IMR-90 (cell line): ENCODE measurements around the gene ERGIC1. TPM values are rescaled to one million over a fixed set of nuclear protein-coding genes. Genes with fewer than 3 reads are reported as not detected.
A peak's percentile ranks its signal among the peaks of the same experiment; 100 is the strongest.

Experiments used
- ATAC-seq: fragments of 200-7000 bp; cut with Tn5 transposase; 2 replicates; pipeline ENCODE4 v1.9.1; 2020; ENCODE audit warnings: low read depth, mild to moderate bottlenecking, moderate library complexity
- BruUV-seq: library from RNA; stranded (reverse); fragments of 400-500 nt; replicated peaks from 2 replicates; lab custom pipeline; 2021; lab: Mats Ljungman, UMichigan
- CTCF ChIA-PET: fragments of 300-600 bp; formaldehyde crosslinking; extraction: SDS; loops from one replicate; lab custom pipeline; 2021; ENCODE audit warnings: antibody characterized with exemption; lab: Yijun Ruan, JAX
- POLR2A ChIA-PET: fragments of 300-600 bp; sonication (Branson Sonifier 250); formaldehyde crosslinking; loops from one replicate; lab custom pipeline; 2022; ENCODE audit warnings: antibody characterized with exemption; ENCODE audit not compliant: unreplicated experiment; lab: Charles Lee
- DNase-seq: peaks from one replicate; pipeline ENCODE4 v3.0.0; 2013
- H2AFZ ChIP-seq: replicated peaks from 2 replicates; pipeline ENCODE3; 2013; ENCODE audit warnings: low read length, mild to moderate bottlenecking; ENCODE audit not compliant: poor library complexity
- H2AK5ac ChIP-seq: 2 replicates; pipeline ENCODE4 v1.6.1; 2013; ENCODE audit warnings: low read depth, low read length, inconsistent platforms
- H2AK9ac ChIP-seq: replicated peaks from 2 replicates; pipeline ENCODE3; 2013; ENCODE audit warnings: mild to moderate bottlenecking, low read depth, low read length, moderate library complexity; ENCODE audit not compliant: poor library complexity
- H2BK120ac ChIP-seq: 2 replicates; pipeline ENCODE4 v1.6.1; 2013; ENCODE audit warnings: low read depth, low read length, inconsistent platforms
- H2BK15ac ChIP-seq: 3 replicates; pipeline ENCODE4 v1.6.1; 2013; ENCODE audit warnings: low read depth, low read length, inconsistent platforms
- H2BK20ac ChIP-seq: 2 replicates; pipeline ENCODE4 v1.6.1; 2013; ENCODE audit warnings: low read depth, mild to moderate bottlenecking, inconsistent platforms, low read length, moderate library complexity
- H2BK5ac ChIP-seq: 2 replicates; pipeline ENCODE4 v1.6.1; 2013; ENCODE audit warnings: mild to moderate bottlenecking, low read depth, low read length, inconsistent platforms; ENCODE audit not compliant: poor library complexity, severe bottlenecking
- H3K14ac ChIP-seq: replicated peaks from 2 replicates; pipeline ENCODE4 v1.6.1; 2013; ENCODE audit warnings: low read depth, low read length, inconsistent platforms
- H3K18ac ChIP-seq: 2 replicates; pipeline ENCODE4 v1.6.1; 2013; ENCODE audit warnings: low read depth, low read length, control low read depth
- H3K23ac ChIP-seq: 2 replicates; pipeline ENCODE4 v1.6.1; 2013; ENCODE audit warnings: low read depth, low read length, inconsistent platforms
- H3K27ac ChIP-seq: 2 replicates; pipeline ENCODE4 v1.5.1; 2013; ENCODE audit warnings: mild to moderate bottlenecking, control low read depth, low read length; ENCODE audit not compliant: insufficient read depth
- H3K27me3 ChIP-seq: 2 replicates; pipeline ENCODE4 v1.6.1; 2013; ENCODE audit warnings: low read length; ENCODE audit not compliant: control insufficient read depth, insufficient read depth
- H3K36me3 ChIP-seq: 2 replicates; pipeline ENCODE4 v1.6.1; 2013; ENCODE audit warnings: low read length, mixed read lengths; ENCODE audit not compliant: control insufficient read depth, insufficient read depth
- H3K4ac ChIP-seq: 2 replicates; pipeline ENCODE4 v1.6.1; 2013; ENCODE audit warnings: low read depth, low read length, inconsistent platforms
- H3K4me1 ChIP-seq: 2 replicates; pipeline ENCODE4 v1.6.1; 2013; ENCODE audit warnings: low read length, mixed read lengths; ENCODE audit not compliant: control insufficient read depth, insufficient read depth
- H3K4me2 ChIP-seq: 2 replicates; pipeline ENCODE4 v1.6.1; 2013; ENCODE audit warnings: low read depth, mild to moderate bottlenecking, control low read depth, low read length, moderate library complexity
- H3K4me3 ChIP-seq: 2 replicates; pipeline ENCODE4 v1.5.1; 2013; ENCODE audit warnings: low read depth, mild to moderate bottlenecking, control low read depth, low read length, moderate library complexity; ENCODE audit not compliant: insufficient read depth
- H3K56ac ChIP-seq: 2 replicates; pipeline ENCODE4 v1.6.1; 2013; ENCODE audit warnings: low read length, inconsistent platforms; ENCODE audit not compliant: insufficient read depth; ENCODE audit errors: extremely low read depth
- H3K79me1 ChIP-seq, 2 experiments: 2 replicates each; pipeline ENCODE4 v1.6.1; 2013; ENCODE audit warnings: low read length in 2 of 2, inconsistent platforms in 1 of 2, low read depth in 1 of 2
- H3K9ac ChIP-seq: 2 replicates; pipeline ENCODE4 v1.6.1; 2013; ENCODE audit warnings: low read depth, low read length, control low read depth
- H3K9me1 ChIP-seq: 2 replicates; pipeline ENCODE4 v1.6.1; 2013; ENCODE audit warnings: low read length, inconsistent platforms; ENCODE audit not compliant: insufficient read depth
- H3K9me3 ChIP-seq: 2 replicates; pipeline ENCODE4 v1.6.1; 2013; ENCODE audit warnings: low read length; ENCODE audit not compliant: control insufficient read depth, insufficient read depth
- H4K20me1 ChIP-seq: 2 replicates; pipeline ENCODE4 v1.6.1; 2013; ENCODE audit warnings: low read length, inconsistent platforms; ENCODE audit not compliant: insufficient read depth
- H4K5ac ChIP-seq: 2 replicates; pipeline ENCODE4 v1.6.1; 2013; ENCODE audit warnings: mild to moderate bottlenecking, low read depth, low read length, control low read depth
- H4K8ac ChIP-seq, 2 experiments: 2 replicates each; pipeline ENCODE4 v1.6.1; 2013; ENCODE audit warnings: low read depth in 2 of 2, low read length in 2 of 2, control low read depth in 1 of 2, inconsistent platforms in 1 of 2
- H4K91ac ChIP-seq: 2 replicates; pipeline ENCODE4 v1.6.1; 2013; ENCODE audit warnings: low read depth, low read length, inconsistent platforms; ENCODE audit not compliant: insufficient read depth
- SMC3 ChIP-seq: fragments of 150-350 bp; IDR thresholded peaks from 2 replicates; pipeline ENCODE4 v1.6.1; 2016; ENCODE audit warnings: low read depth, mild to moderate bottlenecking, antibody characterized with exemption, low read length, moderate library complexity
- USF2 ChIP-seq: fragments of 150-350 bp; IDR thresholded peaks from 2 replicates; pipeline ENCODE4 v1.6.1; 2017; ENCODE audit warnings: mild to moderate bottlenecking, antibody characterized with exemption, low read length, low read depth
- WGBS, 2 experiments: methylation state at CpG; one replicate each; pipeline versions ENCODE4 v1.1.5 to v1.1.7; 2013; ENCODE audit warnings: missing lambda C conversion rate in 2 of 2; ENCODE audit not compliant: insufficient read length in 1 of 2; ENCODE audit errors: extremely low coverage in 2 of 2; 5-methylcytosine and 5-hydroxymethylcytosine counted together
- dilution Hi-C: fragments of 300-500 bp; cut with HindIII; formaldehyde crosslinking; loops from one replicate; pipeline ENCODE4 v1.14.3; 2018; ENCODE audit warnings: low sequenced_read_pairs; ENCODE audit not compliant: unreplicated experiment
- in situ Hi-C: fragments of 300-500 bp; cut with MboI; formaldehyde crosslinking; loops from 3 replicates; pipeline ENCODE4 v1.14.3; 2019; ENCODE audit warnings: low sequenced_read_pairs, inconsistent platforms, mixed read lengths
- intact Hi-C: fragments of 100-400 bp; cut with micrococcal nuclease; formaldehyde crosslinking; loops from 2 replicates; pipeline ENCODE4 v1.10.0; 2022
- polyA plus RNA-seq, 3 experiments: library from polyadenylated mRNA; depleted of rRNA; stranded (reverse); fragments of >200 nt; gene quantifications; 2 replicates each; pipeline ENCODE4 v1.2.3, GENCODE V29; 2012; ENCODE audit warnings: low replicate concordance in 1 of 3
- total RNA-seq: library from RNA; depleted of rRNA; stranded (reverse); fragments of >200 nt; gene quantifications from 2 replicates; pipeline ENCODE4 v1.2.3, GENCODE V29; 2012

ERGIC1 gene
- total and polyA plus RNA-seq, 2 of the 4 experiments (the other 2 are of a cell fraction), result 134 to 192 TPM

GRCh38 chr5:172855597-172856292 is 21.7 kb downstream of the ERGIC1 start:
- Histone ChIP-seq H3K23ac (peak overlapping the region; percentile 79), H2BK15ac (peak overlapping the region; percentile 79; the same call in 2 of the 3 replicates), H3K9me1 (peaks cover 68% of the 10 kb centered on the region), H2AK5ac (peak overlapping the region; percentile 95), H3K27me3 (no peaks in the 10 kb centered on the region), H2BK5ac (peak overlapping the region; percentile 66), H3K18ac (peak overlapping the region; percentile 75), H3K9ac (peak overlapping the region; percentile 16; the same call in 1 of the 2 replicates), H3K56ac (no peak overlapping the region), H3K4me2 (no peak overlapping the region), H2AFZ (no peak overlapping the region), H2AK9ac (peak overlapping the region; percentile 25), H2BK120ac (peak overlapping the region; percentile 86), H3K9me3 (no peaks in the 10 kb centered on the region), H3K4me1 (peaks cover 62% of the 10 kb centered on the region), H3K4ac (peak overlapping the region; percentile 94), H4K5ac (peak overlapping the region; percentile 31), H4K20me1 (peaks cover 6% of the 10 kb centered on the region; the same call in 1 of the 2 replicates), H3K4me3 (no peak overlapping the region), H3K36me3 (peaks cover 4% of the 10 kb centered on the region), H4K91ac (peak overlapping the region; percentile 47), H3K79me1 (peaks cover 36 to 90% of the 10 kb centered on the region in 2 experiments), H2BK20ac (peak overlapping the region; percentile 82; the same call in 1 of the 2 replicates), H3K27ac (peak overlapping the region; percentile 91), H4K8ac (peak overlapping the region; percentile 50 to 55; a peak in 3 of 4 replicates), H3K14ac (peak overlapping the region; percentile 83)
- intact Hi-C loops, result no loop called here
- WGBS, 2 experiments, result 72% methylated on average over 9 of the region's 18 CpGs; no CpG with 5 or more reads in 1 of the 2 experiments
- no peak for ATAC-seq
- TF ChIP-seq SMC3, result no peak
- peak; percentile 42; the same call in 1 of the 2 replicates for TF ChIP-seq USF2
- DNase-seq, result no peak
- ChIA-PET POLR2A (no interaction called here), CTCF (interaction anchor here (0.7 kb wide), 1 partner anchor 95 kb away, joined by 3 read pairs; no protein-coding TSS in a partner anchor)
- in situ Hi-C loops, result no loop called here
- dilution Hi-C loops, result no loop called here
- BruUV-seq, result no TSS peak
